C4-2B (cell line): ENCODE data around the gene ATP13A2.

Source experiments
- ZFX ChIP-seq: fragments of 450-650 bp; IDR thresholded peaks from 2 replicates; pipeline ENCODE4 v1.6.1; 2017
- TF ChIP-seq, protein P1 (sequence below): fragments of 450-650 bp; conservative IDR thresholded peaks from 2 replicates; pipeline ENCODE4 v1.5.1; 2017; ENCODE audit warnings: mild to moderate bottlenecking

DNA sequence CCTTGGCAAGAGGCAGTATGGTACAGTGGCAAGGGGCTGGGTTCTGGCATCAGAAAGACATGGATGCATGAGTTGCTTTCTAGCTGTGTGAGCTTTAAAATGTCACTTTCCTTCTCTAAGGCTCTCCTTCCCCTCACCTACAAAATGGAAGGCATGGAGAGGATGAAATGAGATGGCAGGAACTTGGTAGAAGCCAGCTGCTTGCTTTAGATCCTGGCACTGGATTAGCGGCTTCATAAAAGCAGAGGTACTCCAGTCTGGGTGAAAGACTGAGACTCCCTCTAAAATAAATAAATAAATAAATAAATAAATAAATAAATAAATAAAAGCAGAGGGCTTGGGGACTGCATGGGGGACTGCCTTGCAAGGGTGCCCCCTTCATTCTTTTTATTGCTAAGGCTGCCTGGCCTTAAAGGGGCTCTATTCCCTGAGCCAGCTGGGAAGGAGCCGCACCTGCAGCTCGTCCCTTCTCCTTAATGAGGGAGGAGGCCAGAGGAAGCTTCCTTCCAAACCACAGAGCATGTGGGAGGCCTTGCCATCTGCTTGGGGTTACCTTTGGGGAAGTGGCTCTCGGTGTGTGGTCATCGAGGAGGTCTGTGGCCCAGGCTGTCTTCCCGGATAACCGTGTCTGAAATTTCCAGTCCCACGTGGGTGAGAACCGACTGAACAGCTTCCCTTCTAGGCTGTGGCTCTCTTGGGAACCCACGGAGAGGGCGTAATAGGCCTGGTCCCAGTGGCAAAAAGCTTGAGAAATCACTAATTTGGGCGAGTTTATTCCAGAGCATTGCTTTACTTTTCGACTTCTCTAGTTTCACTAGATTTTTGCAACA, 2.0 kb upstream of the ATP13A2 start:
- TF ChIP-seq, protein P1, sequence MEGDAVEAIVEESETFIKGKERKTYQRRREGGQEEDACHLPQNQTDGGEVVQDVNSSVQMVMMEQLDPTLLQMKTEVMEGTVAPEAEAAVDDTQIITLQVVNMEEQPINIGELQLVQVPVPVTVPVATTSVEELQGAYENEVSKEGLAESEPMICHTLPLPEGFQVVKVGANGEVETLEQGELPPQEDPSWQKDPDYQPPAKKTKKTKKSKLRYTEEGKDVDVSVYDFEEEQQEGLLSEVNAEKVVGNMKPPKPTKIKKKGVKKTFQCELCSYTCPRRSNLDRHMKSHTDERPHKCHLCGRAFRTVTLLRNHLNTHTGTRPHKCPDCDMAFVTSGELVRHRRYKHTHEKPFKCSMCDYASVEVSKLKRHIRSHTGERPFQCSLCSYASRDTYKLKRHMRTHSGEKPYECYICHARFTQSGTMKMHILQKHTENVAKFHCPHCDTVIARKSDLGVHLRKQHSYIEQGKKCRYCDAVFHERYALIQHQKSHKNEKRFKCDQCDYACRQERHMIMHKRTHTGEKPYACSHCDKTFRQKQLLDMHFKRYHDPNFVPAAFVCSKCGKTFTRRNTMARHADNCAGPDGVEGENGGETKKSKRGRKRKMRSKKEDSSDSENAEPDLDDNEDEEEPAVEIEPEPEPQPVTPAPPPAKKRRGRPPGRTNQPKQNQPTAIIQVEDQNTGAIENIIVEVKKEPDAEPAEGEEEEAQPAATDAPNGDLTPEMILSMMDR = no peak
- TF ChIP-seq ZFX = no peak
